H1 (cell line): ENCODE results near the gene RPSA. TPM values are rescaled to one million over a fixed set of nuclear protein-coding genes. Genes with fewer than 3 reads are reported as not detected.

ENCODE experiments used
- CBX5 ChIP-seq: fragments of 300-800, 300-1000 bp; sonication (generic); IDR thresholded peaks from 2 replicates; pipeline ENCODE4 v1.7.1; 2016; ENCODE audit warnings: antibody characterized with exemption, low read length, low read depth
- CHD7 ChIP-seq: fragments of 300-600 bp; sonication (generic); IDR thresholded peaks from 2 replicates; pipeline ENCODE4 v1.7.1; 2012; ENCODE audit warnings: low read length, moderate library complexity, mild to moderate bottlenecking, inconsistent platforms; ENCODE audit not compliant: insufficient replicate concordance
- CTBP2 ChIP-seq: IDR thresholded peaks from 2 replicates; pipeline ENCODE4 v1.7.0; 2011; ENCODE audit warnings: borderline replicate concordance, mild to moderate bottlenecking, moderate library complexity, mixed read lengths, low read length; ENCODE audit not compliant: insufficient read depth, insufficient read length
- EP300 ChIP-seq, 2 experiments: IDR thresholded peaks; 1 replicate in 1 of 2; 2 replicates in 1 of 2; pipeline ENCODE4 v1.6.1; 2011 to 2012; ENCODE audit warnings: low read depth in 2 of 2, low read length in 2 of 2, mild to moderate bottlenecking in 2 of 2, borderline replicate concordance in 1 of 2, inconsistent platforms in 1 of 2, moderate library complexity in 1 of 2
- KDM5A ChIP-seq: fragments of 200-600 bp; IDR thresholded peaks from 2 replicates; pipeline ENCODE4 v1.7.1; 2012; ENCODE audit warnings: mild to moderate bottlenecking, low read length, inconsistent platforms, mixed read lengths
- RFX5 ChIP-seq: IDR thresholded peaks from 2 replicates; pipeline ENCODE4 v1.6.1; 2011; ENCODE audit warnings: low read depth, low read length, improper control_type of control experiment, borderline replicate concordance
- SIRT6 ChIP-seq: IDR thresholded peaks from one replicate; pipeline ENCODE4 v1.7.1; 2012; ENCODE audit warnings: low read length, inconsistent platforms
- YY1 ChIP-seq: IDR thresholded peaks from 2 replicates; pipeline ENCODE4 v1.6.1; 2011; ENCODE audit warnings: low read depth, mild to moderate bottlenecking, low read length
- polyA plus RNA-seq, 7 experiments: library from polyadenylated mRNA; depleted of rRNA in 3 of 7; stranded (reverse) in 5 of 7; unstranded in 2 of 7; fragments of >200 nt in 5 of 7; fragments of 200-250 nt in 2 of 7; gene quantifications; 1 replicate in 5 of 7; 2 replicates in 1 of 7; 4 replicates in 1 of 7; pipeline versions ENCODE4 v1.2.1 to v1.2.3, GENCODE V29; 2011 to 2013; ENCODE audit warnings: missing spikeins in 2 of 7, mixed read lengths in 2 of 7
- total RNA-seq: library from RNA; stranded (reverse); fragmentation: NEBNext Ultra II Directional; extraction: Animal tissue kit (Norgen Biotek cat#: 25700); gene quantifications from 2 replicates; pipeline ENCODE4 v1.2.1, GENCODE V29; 2021
- TF ChIP-seq, protein P1 (sequence below), 3 experiments: IDR thresholded peaks; 1 replicate in 2 of 3; 2 replicates in 1 of 3; pipeline versions ENCODE4 v1.5.1 to v1.6.1; 2011; ENCODE audit warnings: low read length in 3 of 3, mild to moderate bottlenecking in 3 of 3, inconsistent platforms in 2 of 3, low read depth in 1 of 3, moderate library complexity in 1 of 3; ENCODE audit not compliant: insufficient read depth in 1 of 3; ENCODE audit errors: control extremely low read depth in 1 of 3

RPSA gene
- total and polyA plus RNA-seq, 2 of the 8 experiments (the other 6 are each of a cell fraction or from before 2014, with no cell fraction given), result 2,661 to 7,468 TPM

DNA sequence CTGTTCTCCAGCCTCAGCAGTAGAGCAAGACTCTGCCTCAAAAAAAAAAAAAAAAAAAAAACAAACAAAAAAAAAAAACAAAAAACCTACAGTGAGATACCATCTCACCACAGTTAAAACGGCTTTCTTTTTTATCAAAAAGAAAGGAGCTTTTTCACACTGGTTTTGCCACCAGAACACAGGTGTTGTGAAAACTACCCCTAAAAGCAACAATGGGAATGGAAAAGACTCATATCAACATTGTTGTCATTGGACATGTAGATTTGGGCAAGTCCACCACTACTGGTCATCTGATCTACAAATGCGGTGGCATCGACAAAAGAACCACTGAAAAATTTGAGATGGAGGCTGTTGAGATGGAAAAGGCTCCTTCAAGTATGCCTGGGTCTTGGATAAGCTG is 48.2 kb upstream of the RPSA start (continued):
- TF ChIP-seq CHD7 (no peak), YY1 (no peak), CBX5 (no peak), CTBP2 (no peak), RFX5 (no peak), SIRT6 (no peak), EP300 (IDR thresholded peaks at IDR 0.05; ENCODE audit: borderline replicate concordance in 1 of 2, low read depth in 2 of 2, low read length in 2 of 2) (no peak), KDM5A (no peak)
- TF ChIP-seq, protein P1, sequence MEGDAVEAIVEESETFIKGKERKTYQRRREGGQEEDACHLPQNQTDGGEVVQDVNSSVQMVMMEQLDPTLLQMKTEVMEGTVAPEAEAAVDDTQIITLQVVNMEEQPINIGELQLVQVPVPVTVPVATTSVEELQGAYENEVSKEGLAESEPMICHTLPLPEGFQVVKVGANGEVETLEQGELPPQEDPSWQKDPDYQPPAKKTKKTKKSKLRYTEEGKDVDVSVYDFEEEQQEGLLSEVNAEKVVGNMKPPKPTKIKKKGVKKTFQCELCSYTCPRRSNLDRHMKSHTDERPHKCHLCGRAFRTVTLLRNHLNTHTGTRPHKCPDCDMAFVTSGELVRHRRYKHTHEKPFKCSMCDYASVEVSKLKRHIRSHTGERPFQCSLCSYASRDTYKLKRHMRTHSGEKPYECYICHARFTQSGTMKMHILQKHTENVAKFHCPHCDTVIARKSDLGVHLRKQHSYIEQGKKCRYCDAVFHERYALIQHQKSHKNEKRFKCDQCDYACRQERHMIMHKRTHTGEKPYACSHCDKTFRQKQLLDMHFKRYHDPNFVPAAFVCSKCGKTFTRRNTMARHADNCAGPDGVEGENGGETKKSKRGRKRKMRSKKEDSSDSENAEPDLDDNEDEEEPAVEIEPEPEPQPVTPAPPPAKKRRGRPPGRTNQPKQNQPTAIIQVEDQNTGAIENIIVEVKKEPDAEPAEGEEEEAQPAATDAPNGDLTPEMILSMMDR (IDR thresholded peaks at IDR 0.05; ENCODE audit: control extremely low read depth in 1 of 3, insufficient read depth in 1 of 3, low read depth in 1 of 3, low read length in 3 of 3), result no peak
